Prostate gland (tissue), 2 donors: Measurements from ENCODE around the gene NAALADL2.

Source experiments
- CTCF ChIP-seq, 4 experiments: fragments of 200-600 bp in 2 of 4; fragments of 450-650 bp in 2 of 4; sonication (generic) in 2 of 4; IDR thresholded peaks; 1 replicate in 3 of 4; 2 replicates in 1 of 4; pipeline ENCODE4 v1.5.1; 2016 to 2019; ENCODE audit warnings: antibody characterized with exemption in 4 of 4, mild to moderate bottlenecking in 2 of 4, moderate library complexity in 2 of 4
- POLR2A ChIP-seq: fragments of 450-650 bp; IDR thresholded peaks from one replicate; pipeline ENCODE4 v1.6.1; 2016; ENCODE audit warnings: antibody characterized with exemption, mild to moderate bottlenecking

GRCh38 chr3:174844746-174845145 is 14.4 kb upstream of the NAALADL2 start:
- no peak for TF ChIP-seq CTCF (IDR thresholded peaks at IDR 0.05)
- no peak for TF ChIP-seq POLR2A
